C4-2B (cell line): ENCODE measurements around the gene RBM47.

Experiments
- H3K27ac ChIP-seq: fragments of 450-650 bp; 2 replicates; pipeline ENCODE4 v1.5.1; 2017
- ZFX ChIP-seq: fragments of 450-650 bp; IDR thresholded peaks from 2 replicates; pipeline ENCODE4 v1.6.1; 2017
- TF ChIP-seq, protein P1 (sequence below): fragments of 450-650 bp; conservative IDR thresholded peaks from 2 replicates; pipeline ENCODE4 v1.5.1; 2017; ENCODE audit warnings: mild to moderate bottlenecking

Gene RBM47

DNA sequence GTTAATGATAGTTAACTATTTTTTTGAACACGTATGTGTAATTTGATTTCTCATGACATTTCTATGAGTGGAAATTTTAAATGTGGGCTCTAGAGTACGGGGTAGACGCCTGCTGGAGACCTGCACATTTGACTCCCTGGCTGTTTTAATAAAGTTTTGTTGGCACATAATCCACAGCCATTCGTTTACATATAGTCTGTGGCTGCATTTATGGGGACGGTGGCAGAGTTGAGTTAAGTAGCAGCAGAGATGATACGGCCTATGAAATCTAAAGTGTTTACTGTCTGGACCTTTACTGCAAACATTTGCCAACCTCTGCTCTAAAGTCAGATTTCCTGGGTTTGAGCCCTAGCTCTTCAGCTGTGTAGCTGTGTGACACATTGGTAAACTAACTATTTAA is 175.8 kb downstream of the RBM47 start:
- H3K27ac ChIP-seq, result no peak overlapping the region
- TF ChIP-seq, protein P1, sequence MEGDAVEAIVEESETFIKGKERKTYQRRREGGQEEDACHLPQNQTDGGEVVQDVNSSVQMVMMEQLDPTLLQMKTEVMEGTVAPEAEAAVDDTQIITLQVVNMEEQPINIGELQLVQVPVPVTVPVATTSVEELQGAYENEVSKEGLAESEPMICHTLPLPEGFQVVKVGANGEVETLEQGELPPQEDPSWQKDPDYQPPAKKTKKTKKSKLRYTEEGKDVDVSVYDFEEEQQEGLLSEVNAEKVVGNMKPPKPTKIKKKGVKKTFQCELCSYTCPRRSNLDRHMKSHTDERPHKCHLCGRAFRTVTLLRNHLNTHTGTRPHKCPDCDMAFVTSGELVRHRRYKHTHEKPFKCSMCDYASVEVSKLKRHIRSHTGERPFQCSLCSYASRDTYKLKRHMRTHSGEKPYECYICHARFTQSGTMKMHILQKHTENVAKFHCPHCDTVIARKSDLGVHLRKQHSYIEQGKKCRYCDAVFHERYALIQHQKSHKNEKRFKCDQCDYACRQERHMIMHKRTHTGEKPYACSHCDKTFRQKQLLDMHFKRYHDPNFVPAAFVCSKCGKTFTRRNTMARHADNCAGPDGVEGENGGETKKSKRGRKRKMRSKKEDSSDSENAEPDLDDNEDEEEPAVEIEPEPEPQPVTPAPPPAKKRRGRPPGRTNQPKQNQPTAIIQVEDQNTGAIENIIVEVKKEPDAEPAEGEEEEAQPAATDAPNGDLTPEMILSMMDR, result no peak
- TF ChIP-seq ZFX, result no peak

DNA sequence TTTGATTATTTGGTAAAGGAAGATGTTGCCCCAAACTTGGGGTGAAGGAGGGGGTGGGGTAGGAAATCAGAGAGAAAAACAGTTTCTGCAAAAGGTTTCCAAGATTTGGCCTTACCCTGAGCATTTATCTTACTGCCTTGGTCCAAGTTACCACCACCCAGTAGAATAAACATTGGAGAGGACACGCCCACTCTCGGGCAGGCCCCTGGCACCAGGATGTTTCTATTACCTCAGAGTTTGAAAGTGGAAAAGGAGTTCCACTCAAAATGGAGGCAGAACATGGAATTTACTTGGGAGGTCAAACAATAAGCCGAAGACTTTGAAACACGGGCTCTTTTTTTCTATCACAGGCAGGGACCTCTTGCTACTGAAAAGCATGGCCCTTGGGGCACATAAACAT is 180.8 kb downstream of the RBM47 start:
- TF ChIP-seq ZFX, result no peak
- TF ChIP-seq, protein P1, result no peak
- H3K27ac ChIP-seq, result no peak overlapping the region

DNA sequence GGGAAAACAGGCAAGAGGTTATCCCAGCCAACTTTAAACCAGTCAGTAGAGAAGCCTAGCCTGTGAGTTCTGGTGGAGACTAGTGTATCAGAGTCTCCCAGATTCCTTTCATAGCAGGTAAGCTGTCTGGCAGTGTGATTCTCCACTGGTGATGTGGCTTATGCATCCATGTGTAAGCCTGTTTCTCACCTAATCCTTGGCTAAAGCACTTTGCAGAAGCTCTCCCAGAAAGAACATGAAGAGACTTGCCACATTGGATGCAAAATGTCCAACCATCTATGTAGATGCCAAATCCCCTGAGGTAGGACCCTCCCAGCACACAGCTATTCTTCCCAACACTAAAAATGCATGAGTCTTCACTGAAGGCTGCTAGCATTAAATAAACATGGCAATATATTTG is 182.8 kb downstream of the RBM47 start:
- TF ChIP-seq ZFX, result no peak
- TF ChIP-seq, protein P1, result no peak
- H3K27ac ChIP-seq, result peak overlapping the region; percentile 38; the same call in 1 of the 2 replicates

- peak overlapping the region; percentile 38; the same call in 1 of the 2 replicates for H3K27ac ChIP-seq
These were observed 183.4 kb downstream of the RBM47 start for GRCh38 chr4:40446261-40446750.

GRCh38 chr4:40445671-40446070 is 184.0 kb downstream of the RBM47 start:
- H3K27ac ChIP-seq, result no peak overlapping the region
- TF ChIP-seq, protein P1, result no peak
- no peak for TF ChIP-seq ZFX

- H3K27ac ChIP-seq, result no peak overlapping the region
- no peak for TF ChIP-seq ZFX
- TF ChIP-seq, protein P1, result no peak
These were observed 188.2 kb downstream of the RBM47 start for GRCh38 chr4:40441430-40441829.

DNA sequence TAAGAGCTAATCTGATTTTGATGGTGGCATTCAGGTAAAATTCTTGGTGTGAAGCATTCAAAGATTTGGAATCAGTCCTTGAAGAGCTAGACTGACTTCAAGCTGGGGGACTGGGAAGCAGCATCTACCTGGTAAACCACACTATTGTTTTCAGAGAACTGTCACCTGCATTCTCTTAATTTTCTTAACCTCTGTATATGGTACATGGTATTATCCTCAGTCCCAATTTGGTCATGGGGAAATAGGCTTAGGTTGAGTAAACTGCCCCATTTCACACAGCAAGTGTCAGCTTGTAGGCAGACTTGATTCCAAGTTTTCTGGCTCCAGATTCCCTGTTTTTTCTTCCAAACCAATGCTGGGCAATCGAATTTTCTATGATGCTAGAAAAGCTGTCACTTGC is 190.1 kb downstream of the RBM47 start:
- no peak overlapping the region for H3K27ac ChIP-seq
- TF ChIP-seq, protein P1, result no peak
- no peak for TF ChIP-seq ZFX

GRCh38 chr4:40438384-40439026 is 191.2 kb downstream of the RBM47 start:
- no peak for TF ChIP-seq ZFX
- TF ChIP-seq, protein P1, result no peak
- no peak overlapping the region for H3K27ac ChIP-seq
